ENCODE results near the gene C10orf105. TPM values are rescaled to one million over a fixed set of nuclear protein-coding genes. Genes with fewer than 3 reads are reported as not detected.
A peak's percentile ranks its signal among the peaks of the same experiment; 100 is the strongest.

The C10orf105 gene
- total RNA-seq, 1 experiment from 2014 or later = not detected

- H3K79me2 ChIP-seq (ENCODE audit: low read length) = no peaks in the 10 kb centered on the region
- no peak overlapping the region for H3K27ac ChIP-seq (ENCODE audit: low read length)
- no peaks in the 10 kb centered on the region for H3K36me3 ChIP-seq (ENCODE audit: insufficient read depth, low read length)
- no peak overlapping the region for H3K4me2 ChIP-seq (ENCODE audit: low read depth, low read length, poor library complexity, severe bottlenecking)
- no peaks in the 10 kb centered on the region for H3K9me3 ChIP-seq (ENCODE audit: low read length)
- no peak overlapping the region for H2AFZ ChIP-seq (ENCODE audit: low read length)
- H3K9me2 ChIP-seq (replicated peaks; ENCODE audit: insufficient read depth, low read length) = no peaks in the 10 kb centered on the region
- peaks cover 12% of the 10 kb centered on the region; the same call in 1 of the 2 replicates for H4K20me1 ChIP-seq (ENCODE audit: insufficient read depth, low read depth, low read length)
- no peak for DNase-seq
- H3K4me3 ChIP-seq (ENCODE audit: low read length) = no peak overlapping the region
- H3K4me1 ChIP-seq (ENCODE audit: low read length) = peaks cover 13% of the 10 kb centered on the region
- H3K9ac ChIP-seq (ENCODE audit: low read length) = no peak overlapping the region
- no peaks in the 10 kb centered on the region for H3K27me3 ChIP-seq (ENCODE audit: low read length)
Observed at GRCh38 chr10:71736570-71736952, 17.0 kb upstream of the C10orf105 start.

DNA sequence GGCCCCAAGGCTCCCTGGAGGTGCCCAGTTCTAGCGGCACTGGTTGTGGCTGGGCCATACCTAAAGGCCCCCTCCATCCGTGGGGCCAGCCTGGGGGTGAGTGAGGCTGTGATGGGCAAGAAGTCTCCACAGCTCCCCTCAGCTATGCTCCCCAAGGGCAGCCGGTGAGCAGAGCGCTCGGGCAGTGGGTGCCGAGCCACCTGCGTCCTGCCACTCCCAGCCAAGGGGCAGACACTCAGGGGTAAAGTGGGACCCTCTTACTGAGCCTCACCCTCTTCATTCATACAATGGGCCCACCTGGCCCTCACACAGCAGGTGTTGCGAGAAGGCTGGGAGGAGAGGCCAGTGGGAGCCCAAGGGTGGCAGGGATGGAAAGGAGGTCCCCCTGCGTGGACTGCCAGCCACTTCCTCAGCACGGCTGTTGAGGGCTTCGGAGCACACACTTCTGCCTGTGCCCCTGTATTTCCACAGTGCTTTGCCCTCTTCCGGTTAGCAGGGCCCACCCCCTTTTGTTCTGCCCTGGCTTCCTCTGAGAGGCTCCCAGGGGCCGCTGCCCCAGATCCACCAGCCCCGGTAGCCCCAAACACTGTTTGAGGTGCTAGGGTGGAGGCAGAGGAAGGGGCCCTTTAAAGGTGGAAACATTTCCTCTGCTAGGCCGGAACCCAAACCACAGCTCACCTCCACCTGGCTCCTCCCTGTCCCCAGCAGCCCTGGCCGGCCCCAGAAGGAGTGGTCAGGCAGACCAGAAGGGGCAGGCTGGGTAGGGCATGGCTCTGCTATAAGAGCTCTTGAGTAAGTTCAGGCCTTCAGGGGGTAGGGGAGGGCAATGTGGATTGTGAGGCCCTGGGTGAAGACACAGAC lies 16.4 kb upstream of the C10orf105 start:
- Histone ChIP-seq H2AFZ (ENCODE audit: low read length) (no peak overlapping the region), H3K4me2 (ENCODE audit: low read depth, low read length, poor library complexity, severe bottlenecking) (no peak overlapping the region), H3K27ac (ENCODE audit: low read length) (no peak overlapping the region), H3K9ac (ENCODE audit: low read length) (no peak overlapping the region), H3K36me3 (ENCODE audit: insufficient read depth, low read length) (no peaks in the 10 kb centered on the region), H3K79me2 (ENCODE audit: low read length) (no peaks in the 10 kb centered on the region), H3K9me2 (replicated peaks; ENCODE audit: insufficient read depth, low read length) (no peaks in the 10 kb centered on the region), H4K20me1 (ENCODE audit: insufficient read depth, low read depth, low read length) (peaks cover 12% of the 10 kb centered on the region; the same call in 1 of the 2 replicates), H3K4me1 (ENCODE audit: low read length) (peaks cover 13% of the 10 kb centered on the region), H3K27me3 (ENCODE audit: low read length) (no peaks in the 10 kb centered on the region), H3K4me3 (ENCODE audit: low read length) (no peak overlapping the region), H3K9me3 (ENCODE audit: low read length) (no peaks in the 10 kb centered on the region)
- no peak for DNase-seq

GRCh38 chr10:71734797-71735196 lies 15.2 kb upstream of the C10orf105 start:
- Histone ChIP-seq H3K9me2 (replicated peaks; ENCODE audit: insufficient read depth, low read length) (no peaks in the 10 kb centered on the region), H3K4me1 (ENCODE audit: low read length) (peaks cover 13% of the 10 kb centered on the region), H3K79me2 (ENCODE audit: low read length) (no peaks in the 10 kb centered on the region), H3K4me2 (ENCODE audit: low read depth, low read length, poor library complexity, severe bottlenecking) (no peak overlapping the region), H3K9ac (ENCODE audit: low read length) (no peak overlapping the region), H4K20me1 (ENCODE audit: insufficient read depth, low read depth, low read length) (peaks cover 12% of the 10 kb centered on the region; the same call in 1 of the 2 replicates), H3K9me3 (ENCODE audit: low read length) (no peaks in the 10 kb centered on the region), H3K27me3 (ENCODE audit: low read length) (no peaks in the 10 kb centered on the region), H3K27ac (ENCODE audit: low read length) (no peak overlapping the region), H2AFZ (ENCODE audit: low read length) (no peak overlapping the region), H3K36me3 (ENCODE audit: insufficient read depth, low read length) (no peaks in the 10 kb centered on the region), H3K4me3 (ENCODE audit: low read length) (no peak overlapping the region)
- no peak for DNase-seq

DNA sequence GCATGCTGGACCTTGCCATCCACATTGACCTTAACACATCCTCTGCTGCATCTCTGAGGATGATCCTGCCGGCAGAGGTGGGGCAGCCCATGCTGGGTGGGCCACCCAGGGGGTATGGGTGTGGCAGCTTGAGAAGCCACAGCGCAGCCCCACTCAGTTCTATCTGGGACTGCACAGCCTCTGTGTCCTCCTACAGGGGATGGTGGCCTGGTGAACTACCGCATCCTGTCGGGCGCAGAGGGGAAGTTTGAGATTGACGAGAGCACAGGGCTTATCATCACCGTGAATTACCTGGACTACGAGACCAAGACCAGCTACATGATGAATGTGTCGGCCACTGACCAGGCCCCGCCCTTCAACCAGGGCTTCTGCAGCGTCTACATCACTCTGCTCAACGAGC lies 12.2 kb upstream of the C10orf105 start:
- H3K36me3 ChIP-seq (ENCODE audit: insufficient read depth, low read length) = no peaks in the 10 kb centered on the region
- H3K27ac ChIP-seq (ENCODE audit: low read length) = no peak overlapping the region
- H3K9ac ChIP-seq (ENCODE audit: low read length) = no peak overlapping the region
- no peak for DNase-seq
- no peaks in the 10 kb centered on the region for H3K9me2 ChIP-seq (replicated peaks; ENCODE audit: insufficient read depth, low read length)
- H4K20me1 ChIP-seq (ENCODE audit: insufficient read depth, low read depth, low read length) = peaks cover 7% of the 10 kb centered on the region; the same call in 1 of the 2 replicates
- H3K4me2 ChIP-seq (ENCODE audit: low read depth, low read length, poor library complexity, severe bottlenecking) = no peak overlapping the region
- no peaks in the 10 kb centered on the region for H3K9me3 ChIP-seq (ENCODE audit: low read length)
- no peak overlapping the region for H2AFZ ChIP-seq (ENCODE audit: low read length)
- no peak overlapping the region for H3K4me3 ChIP-seq (ENCODE audit: low read length)
- peaks cover 42% of the 10 kb centered on the region for H3K4me1 ChIP-seq (ENCODE audit: low read length)
- H3K27me3 ChIP-seq (ENCODE audit: low read length) = no peaks in the 10 kb centered on the region
- H3K79me2 ChIP-seq (ENCODE audit: low read length) = no peaks in the 10 kb centered on the region

DNA sequence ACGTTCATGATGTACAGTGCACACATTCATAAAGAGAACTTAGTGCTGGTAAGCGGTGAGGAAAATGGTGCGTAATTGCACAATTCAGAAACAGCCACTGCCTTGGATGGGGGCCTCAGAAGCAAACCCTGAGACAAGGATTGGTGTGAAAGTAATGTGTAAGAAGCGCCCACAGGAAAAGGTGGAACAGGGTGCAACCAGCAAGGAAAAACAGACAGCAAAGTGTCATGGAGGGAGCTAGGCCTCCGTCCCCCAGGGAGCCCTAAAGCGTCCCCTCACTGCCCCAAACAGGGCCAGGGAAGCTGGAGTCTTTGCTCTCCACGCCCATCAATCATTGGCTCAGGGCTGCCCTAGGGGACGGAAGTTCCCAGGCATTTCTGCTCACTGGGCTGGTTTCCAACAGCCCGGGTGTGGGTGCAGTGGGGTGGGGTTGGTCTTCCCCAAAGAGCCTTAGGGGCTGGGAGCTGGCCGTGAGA lies 9.6 kb upstream of the C10orf105 start:
- Histone ChIP-seq H3K9me3 (ENCODE audit: low read length) (no peaks in the 10 kb centered on the region), H3K4me3 (ENCODE audit: low read length) (peak overlapping the region; percentile 57; the same call in 1 of the 2 replicates), H3K4me1 (ENCODE audit: low read length) (peaks cover 65% of the 10 kb centered on the region), H3K27ac (ENCODE audit: low read length) (peak overlapping the region; percentile 97), H3K9ac (ENCODE audit: low read length) (peak overlapping the region; percentile 69), H3K4me2 (ENCODE audit: low read depth, low read length, poor library complexity, severe bottlenecking) (peak overlapping the region; percentile 72), H3K79me2 (ENCODE audit: low read length) (no peaks in the 10 kb centered on the region), H2AFZ (ENCODE audit: low read length) (no peak overlapping the region), H3K27me3 (ENCODE audit: low read length) (no peaks in the 10 kb centered on the region), H3K9me2 (replicated peaks; ENCODE audit: insufficient read depth, low read length) (no peaks in the 10 kb centered on the region), H3K36me3 (ENCODE audit: insufficient read depth, low read length) (no peaks in the 10 kb centered on the region), H4K20me1 (ENCODE audit: insufficient read depth, low read depth, low read length) (no peaks in the 10 kb centered on the region)
- peak; percentile 56 for DNase-seq

GRCh38 chr10:71727738-71728737 lies 8.5 kb upstream of the C10orf105 start:
- Histone ChIP-seq H4K20me1 (ENCODE audit: insufficient read depth, low read depth, low read length) (no peaks in the 10 kb centered on the region), H3K4me2 (ENCODE audit: low read depth, low read length, poor library complexity, severe bottlenecking) (peak overlapping the region; percentile 72), H3K4me3 (ENCODE audit: low read length) (peak overlapping the region; percentile 57), H3K9me3 (ENCODE audit: low read length) (no peaks in the 10 kb centered on the region), H3K27me3 (ENCODE audit: low read length) (no peaks in the 10 kb centered on the region), H3K9me2 (replicated peaks; ENCODE audit: insufficient read depth, low read length) (no peaks in the 10 kb centered on the region), H3K27ac (ENCODE audit: low read length) (peak overlapping the region; percentile 97), H2AFZ (ENCODE audit: low read length) (no peak overlapping the region), H3K4me1 (ENCODE audit: low read length) (peaks cover 56% of the 10 kb centered on the region), H3K9ac (ENCODE audit: low read length) (peak overlapping the region; percentile 69), H3K79me2 (ENCODE audit: low read length) (no peaks in the 10 kb centered on the region), H3K36me3 (ENCODE audit: insufficient read depth, low read length) (no peaks in the 10 kb centered on the region)
- peak; percentile 94 for DNase-seq

GRCh38 chr10:71727105-71727737 lies 7.6 kb upstream of the C10orf105 start:
- peak overlapping the region; percentile 72 for H3K4me2 ChIP-seq (ENCODE audit: low read depth, low read length, poor library complexity, severe bottlenecking)
- no peaks in the 10 kb centered on the region for H3K79me2 ChIP-seq (ENCODE audit: low read length)
- H3K9ac ChIP-seq (ENCODE audit: low read length) = peak overlapping the region; percentile 69
- no peak overlapping the region for H2AFZ ChIP-seq (ENCODE audit: low read length)
- peak overlapping the region; percentile 97 for H3K27ac ChIP-seq (ENCODE audit: low read length)
- peaks cover 52% of the 10 kb centered on the region for H3K4me1 ChIP-seq (ENCODE audit: low read length)
- no peaks in the 10 kb centered on the region for H3K36me3 ChIP-seq (ENCODE audit: insufficient read depth, low read length)
- no peaks in the 10 kb centered on the region for H3K9me2 ChIP-seq (replicated peaks; ENCODE audit: insufficient read depth, low read length)
- H3K27me3 ChIP-seq (ENCODE audit: low read length) = no peaks in the 10 kb centered on the region
- no peaks in the 10 kb centered on the region for H4K20me1 ChIP-seq (ENCODE audit: insufficient read depth, low read depth, low read length)
- H3K9me3 ChIP-seq (ENCODE audit: low read length) = no peaks in the 10 kb centered on the region
- peak overlapping the region; percentile 57; the same call in 1 of the 2 replicates for H3K4me3 ChIP-seq (ENCODE audit: low read length)
- peak; percentile 92 for DNase-seq
